HG03039 (cell line): Measurements from ENCODE around the gene ARHGAP10.
"Not testable (repeated sequence)": the region's sequence is repeated elsewhere in the genome, so short reads cannot be mapped to it uniquely, and the experiment has no call there.

Experiments used
- ATAC-seq: cut with Tn5 transposase; IDR thresholded peaks from one replicate; pipeline ENCODE4 v1.9.1; 2021; ENCODE audit warnings: mild to moderate bottlenecking, moderate library complexity; ENCODE audit not compliant: unreplicated experiment

Gene ARHGAP10

GRCh38 chr4:148078061-148078460, 346.2 kb downstream of the ARHGAP10 start:
- no peak for ATAC-seq

GRCh38 chr4:148079961-148080360, 348.1 kb downstream of the ARHGAP10 start:
- ATAC-seq = no peak

DNA sequence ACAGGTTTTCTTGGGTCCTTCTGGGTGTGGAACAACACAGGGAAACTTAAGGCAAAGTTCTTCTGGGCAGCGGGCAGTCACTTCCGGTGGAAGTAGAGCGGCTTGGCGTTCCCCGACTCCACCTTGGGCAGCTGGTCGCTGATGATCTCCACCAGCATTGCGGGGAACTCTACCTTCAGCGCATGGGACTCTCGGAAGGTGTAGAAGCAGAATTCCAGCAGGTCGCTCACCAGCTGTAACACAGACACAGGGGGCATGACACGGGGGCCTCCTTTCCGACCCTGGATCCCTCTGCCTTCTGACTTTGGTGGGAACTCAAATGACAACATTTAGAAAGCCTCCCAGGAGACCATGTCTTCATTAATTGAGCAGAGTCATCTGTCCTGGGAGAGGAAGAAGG, 349.4 kb downstream of the ARHGAP10 start:
- no peak for ATAC-seq

DNA sequence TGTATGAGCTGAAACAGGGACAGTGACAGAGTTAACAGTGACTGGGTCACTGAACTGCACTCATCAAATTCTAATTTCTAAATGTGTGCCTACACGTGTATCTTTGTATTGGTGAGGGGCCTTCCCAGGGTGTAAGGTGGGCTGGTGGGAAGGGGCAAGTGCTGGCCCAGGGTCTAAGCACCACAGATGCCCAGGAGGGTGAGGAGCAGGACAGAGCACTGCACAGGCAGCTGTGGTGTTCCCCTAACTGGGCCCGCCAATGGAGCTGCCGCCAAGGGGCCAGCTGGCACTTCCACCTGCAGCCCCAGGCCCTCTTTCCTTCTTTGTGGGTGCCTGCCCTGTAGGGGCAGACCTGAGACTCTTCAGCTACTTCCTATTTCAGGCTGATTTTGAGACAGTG, 349.9 kb downstream of the ARHGAP10 start:
- no peak for ATAC-seq

- ATAC-seq = not testable (repeated sequence)
Observed at GRCh38 chr4:148083073-148083472, 351.2 kb downstream of the ARHGAP10 start.

DNA sequence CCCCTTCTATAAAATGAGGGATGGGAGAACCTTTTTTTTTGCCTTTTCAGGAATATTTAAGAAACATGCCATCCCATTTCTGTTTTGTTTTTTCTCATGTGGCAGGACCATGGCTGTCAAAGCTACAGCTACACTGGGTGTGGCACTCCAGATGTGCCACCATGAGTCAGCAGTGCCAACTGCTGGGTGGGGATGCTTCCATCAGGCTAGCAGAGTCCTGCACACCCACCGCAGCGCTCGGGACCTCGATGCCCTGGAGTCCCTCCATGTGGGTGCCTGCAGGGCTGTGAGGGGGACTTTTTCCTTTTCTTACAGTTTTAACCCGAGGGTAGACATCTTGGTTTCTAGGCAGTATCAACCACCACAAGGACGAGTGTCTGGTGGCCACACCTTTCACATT, 357.7 kb downstream of the ARHGAP10 start:
- no peak for ATAC-seq

DNA sequence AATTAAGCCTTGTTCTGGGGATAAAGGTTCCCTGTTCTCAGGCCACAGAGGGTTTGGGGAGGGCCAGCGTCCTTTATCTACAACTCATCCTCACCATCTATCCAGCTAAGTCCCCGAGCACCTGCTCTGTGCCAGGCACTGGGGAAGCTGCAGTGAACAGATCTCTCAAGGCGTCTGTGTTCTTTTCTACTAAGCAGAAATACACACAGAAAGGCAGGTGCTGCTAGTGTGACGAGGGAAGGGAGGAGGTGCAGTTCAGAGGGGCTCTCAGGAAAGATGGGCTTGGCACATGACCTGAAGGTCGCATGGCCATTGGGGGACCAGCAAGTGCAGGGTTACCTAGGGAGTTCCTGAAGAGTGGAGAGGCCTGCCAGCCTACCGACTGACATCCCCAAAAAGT, 358.1 kb downstream of the ARHGAP10 start:
- ATAC-seq = no peak

DNA sequence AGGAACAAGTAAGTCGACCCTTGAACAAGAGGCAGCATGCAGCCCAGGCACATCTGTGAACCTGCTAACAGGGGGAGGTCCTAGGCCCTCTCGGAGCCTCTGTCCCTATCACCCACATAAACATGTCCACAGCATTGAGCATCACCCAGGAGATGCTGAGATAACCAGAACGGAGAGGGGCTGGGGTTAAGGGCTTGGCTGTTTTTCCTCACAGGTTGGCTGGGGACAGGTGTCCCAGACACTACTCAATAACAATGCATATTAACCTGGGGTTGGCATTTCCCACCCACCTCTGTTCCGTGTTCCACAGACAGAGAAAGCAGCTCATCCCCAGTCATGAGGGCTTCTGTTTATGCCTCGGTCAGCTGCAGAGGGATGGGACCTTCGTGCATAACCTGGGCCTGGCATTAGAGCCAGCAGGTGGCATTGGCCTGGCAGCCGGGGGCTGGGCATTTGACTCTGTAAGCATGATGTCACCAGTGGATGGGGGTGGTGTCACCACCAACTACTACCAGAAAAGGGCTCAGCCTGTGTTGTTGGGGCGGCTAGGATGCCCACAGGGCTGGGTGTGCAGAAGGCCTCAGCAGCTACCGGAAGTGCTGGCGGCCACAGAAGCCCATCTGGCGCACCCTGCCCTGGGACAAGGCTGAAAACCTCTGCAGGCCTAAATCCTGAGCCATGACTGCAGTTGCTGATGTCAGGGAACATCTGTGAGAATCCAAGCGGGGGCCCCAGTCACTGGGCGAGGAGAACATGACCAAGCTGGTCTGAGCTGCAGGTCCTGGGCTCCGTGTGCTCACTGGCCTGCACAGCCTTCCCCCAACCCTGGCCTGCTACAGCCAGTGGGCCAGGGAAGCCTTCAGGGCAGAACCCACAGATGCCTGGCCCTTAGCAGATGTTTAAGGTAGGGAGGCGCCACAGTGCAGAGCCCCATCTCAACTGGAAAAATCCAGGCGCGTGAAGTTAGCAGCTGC, 358.9 kb downstream of the ARHGAP10 start:
- no peak for ATAC-seq

DNA sequence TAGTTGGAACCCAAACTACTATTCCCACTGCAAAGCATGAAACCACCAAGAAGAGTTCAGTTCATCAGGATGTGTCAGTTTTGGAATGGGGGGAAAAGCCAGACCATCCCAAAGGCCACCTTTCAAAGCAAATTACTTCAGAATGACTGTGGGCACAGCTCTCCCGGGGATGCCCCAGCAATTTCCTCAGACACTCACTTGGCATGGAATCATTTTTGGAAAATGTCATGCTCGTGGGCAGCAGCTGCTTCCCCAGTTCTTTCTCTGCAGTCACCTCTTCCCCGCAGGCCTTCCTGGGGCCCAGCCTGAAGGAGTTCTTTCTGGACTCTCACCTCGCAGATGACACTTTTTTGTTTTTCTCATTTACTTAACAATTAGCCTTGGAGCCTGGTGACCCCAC, 360.0 kb downstream of the ARHGAP10 start:
- ATAC-seq = no peak

- ATAC-seq = no peak
Observed at GRCh38 chr4:148092316-148093014, 360.6 kb downstream of the ARHGAP10 start.

- no peak for ATAC-seq
Observed at GRCh38 chr4:148093065-148093464, 361.2 kb downstream of the ARHGAP10 start.

DNA sequence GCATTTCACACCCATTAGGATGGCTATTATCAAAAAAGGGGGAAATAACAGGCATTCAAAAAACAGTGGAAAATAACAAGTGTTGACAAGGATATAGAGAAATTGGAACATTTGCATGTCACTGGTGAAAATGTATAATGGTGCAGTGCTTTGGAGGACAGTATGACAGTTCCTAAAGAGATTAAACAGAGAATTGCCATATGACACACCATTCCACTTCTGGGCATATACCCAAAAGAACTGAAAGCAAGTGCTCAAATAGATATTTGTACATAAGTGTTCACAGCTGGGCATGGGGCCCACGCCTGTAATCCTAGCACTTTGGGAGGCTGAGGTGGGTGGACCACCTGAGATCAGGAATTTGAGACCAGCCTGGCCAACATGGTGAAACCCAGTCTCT, 362.3 kb downstream of the ARHGAP10 start:
- ATAC-seq = no peak

DNA sequence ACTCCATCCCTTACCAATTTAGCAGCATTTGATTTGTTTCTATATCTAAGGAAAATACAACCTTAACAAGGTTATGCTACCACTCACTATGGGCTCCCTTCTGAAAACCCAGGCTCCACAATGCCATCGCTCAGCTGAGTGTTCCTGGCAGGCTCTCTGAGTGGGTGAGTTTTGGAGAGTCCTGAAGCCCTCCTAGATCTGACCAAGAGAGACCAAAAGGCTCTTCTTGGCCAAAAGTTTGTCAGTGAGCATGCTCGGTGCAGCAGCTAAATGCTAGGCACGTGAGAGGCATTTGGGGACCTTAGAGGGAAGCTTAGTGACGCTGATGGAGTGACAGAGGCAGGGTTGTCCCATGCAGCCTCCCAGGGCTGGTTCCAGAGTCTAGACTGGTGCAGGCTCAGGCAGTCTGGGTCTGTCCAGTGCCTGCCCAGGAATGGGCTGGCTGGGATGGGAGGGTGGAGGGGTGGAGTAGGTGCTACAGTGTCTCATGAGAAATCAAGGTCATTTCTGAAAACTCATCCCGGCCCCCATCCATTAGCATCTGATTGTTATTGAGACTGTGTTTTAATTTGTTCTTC, 363.5 kb downstream of the ARHGAP10 start:
- ATAC-seq = no peak

DNA sequence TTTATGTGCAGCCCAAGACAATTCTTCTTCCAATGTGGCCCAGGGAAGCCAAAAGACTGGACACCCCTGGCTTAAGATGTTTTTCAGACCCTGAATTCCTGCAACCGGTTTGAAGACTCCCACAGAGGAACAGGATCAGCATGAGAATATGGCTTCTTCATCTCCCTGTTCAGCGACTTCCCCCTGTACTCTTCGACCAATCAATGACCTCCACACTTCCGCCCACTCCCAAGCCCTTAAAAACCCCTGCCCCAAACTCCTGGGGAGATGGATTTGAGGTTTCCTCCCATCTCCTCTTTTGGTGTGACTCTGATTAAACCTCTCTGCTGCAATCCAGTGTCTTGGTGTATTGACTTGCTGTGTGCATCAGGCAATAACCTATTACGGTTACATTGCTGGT, 365.9 kb downstream of the ARHGAP10 start:
- no peak for ATAC-seq

- no peak for ATAC-seq
Observed at GRCh38 chr4:148101235-148101634, 369.3 kb downstream of the ARHGAP10 start.

GRCh38 chr4:148101790-148102189, 369.9 kb downstream of the ARHGAP10 start:
- no peak for ATAC-seq

DNA sequence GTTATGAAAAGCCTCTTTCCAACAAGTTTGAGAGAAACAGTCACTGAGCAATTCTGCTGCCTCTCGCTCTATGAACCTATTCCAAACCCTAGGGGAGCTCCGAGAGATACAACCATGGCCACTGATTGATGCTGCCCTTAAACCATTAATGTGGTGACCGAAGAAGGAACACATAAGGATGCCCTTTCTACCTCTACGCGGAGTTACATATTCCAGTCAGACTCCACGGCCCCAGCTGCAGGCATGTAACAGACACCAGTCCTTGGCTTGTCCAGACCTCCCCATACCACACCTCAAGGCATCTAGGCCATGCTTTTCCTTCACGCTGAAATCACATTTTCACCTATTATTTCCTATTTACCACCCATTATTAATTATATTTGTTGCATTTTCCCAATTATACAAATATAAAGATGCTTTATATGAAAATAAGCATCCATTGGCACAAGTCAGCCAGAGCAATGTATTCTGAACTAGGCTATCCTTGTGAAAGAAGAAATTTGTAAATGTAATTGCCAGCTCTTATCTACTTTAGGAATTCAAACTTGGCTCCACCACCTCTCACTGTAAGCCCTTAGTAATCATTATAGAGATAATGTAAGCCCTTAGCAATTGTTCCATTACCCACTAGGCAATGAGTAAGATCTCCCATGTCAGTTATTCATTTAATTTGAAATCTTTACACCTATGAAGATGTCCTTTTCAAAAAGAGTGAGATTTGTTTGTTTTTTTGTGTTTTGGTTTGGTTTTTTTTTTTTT, 371.9 kb downstream of the ARHGAP10 start:
- no peak for ATAC-seq

DNA sequence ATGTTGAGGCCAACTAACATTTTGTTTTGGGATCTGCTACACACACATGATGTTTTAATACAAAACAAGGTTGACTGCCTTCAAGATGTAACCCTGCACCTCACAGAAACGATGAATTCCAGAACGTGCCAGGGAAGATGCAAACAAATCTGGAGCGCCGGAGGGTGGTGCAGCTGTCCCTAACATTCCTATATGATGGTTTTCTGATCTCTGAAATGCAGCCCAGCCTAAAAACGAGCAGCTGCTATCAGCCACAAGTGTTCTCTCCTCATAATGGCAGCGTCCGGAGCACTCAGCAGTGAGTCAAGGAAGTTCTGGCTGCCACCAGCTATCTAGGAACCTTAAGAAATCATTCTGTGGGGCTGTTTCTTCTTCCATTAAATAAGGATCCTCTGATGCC, 376.9 kb downstream of the ARHGAP10 start:
- no peak for ATAC-seq

- ATAC-seq = no peak
Observed at GRCh38 chr4:148109216-148109615, 377.3 kb downstream of the ARHGAP10 start.

GRCh38 chr4:148110169-148110568, 378.3 kb downstream of the ARHGAP10 start:
- no peak for ATAC-seq
